ENCODE data around the gene PDE8B.

Gene PDE8B, protein sequence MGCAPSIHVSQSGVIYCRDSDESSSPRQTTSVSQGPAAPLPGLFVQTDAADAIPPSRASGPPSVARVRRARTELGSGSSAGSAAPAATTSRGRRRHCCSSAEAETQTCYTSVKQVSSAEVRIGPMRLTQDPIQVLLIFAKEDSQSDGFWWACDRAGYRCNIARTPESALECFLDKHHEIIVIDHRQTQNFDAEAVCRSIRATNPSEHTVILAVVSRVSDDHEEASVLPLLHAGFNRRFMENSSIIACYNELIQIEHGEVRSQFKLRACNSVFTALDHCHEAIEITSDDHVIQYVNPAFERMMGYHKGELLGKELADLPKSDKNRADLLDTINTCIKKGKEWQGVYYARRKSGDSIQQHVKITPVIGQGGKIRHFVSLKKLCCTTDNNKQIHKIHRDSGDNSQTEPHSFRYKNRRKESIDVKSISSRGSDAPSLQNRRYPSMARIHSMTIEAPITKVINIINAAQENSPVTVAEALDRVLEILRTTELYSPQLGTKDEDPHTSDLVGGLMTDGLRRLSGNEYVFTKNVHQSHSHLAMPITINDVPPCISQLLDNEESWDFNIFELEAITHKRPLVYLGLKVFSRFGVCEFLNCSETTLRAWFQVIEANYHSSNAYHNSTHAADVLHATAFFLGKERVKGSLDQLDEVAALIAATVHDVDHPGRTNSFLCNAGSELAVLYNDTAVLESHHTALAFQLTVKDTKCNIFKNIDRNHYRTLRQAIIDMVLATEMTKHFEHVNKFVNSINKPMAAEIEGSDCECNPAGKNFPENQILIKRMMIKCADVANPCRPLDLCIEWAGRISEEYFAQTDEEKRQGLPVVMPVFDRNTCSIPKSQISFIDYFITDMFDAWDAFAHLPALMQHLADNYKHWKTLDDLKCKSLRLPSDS

DNA sequence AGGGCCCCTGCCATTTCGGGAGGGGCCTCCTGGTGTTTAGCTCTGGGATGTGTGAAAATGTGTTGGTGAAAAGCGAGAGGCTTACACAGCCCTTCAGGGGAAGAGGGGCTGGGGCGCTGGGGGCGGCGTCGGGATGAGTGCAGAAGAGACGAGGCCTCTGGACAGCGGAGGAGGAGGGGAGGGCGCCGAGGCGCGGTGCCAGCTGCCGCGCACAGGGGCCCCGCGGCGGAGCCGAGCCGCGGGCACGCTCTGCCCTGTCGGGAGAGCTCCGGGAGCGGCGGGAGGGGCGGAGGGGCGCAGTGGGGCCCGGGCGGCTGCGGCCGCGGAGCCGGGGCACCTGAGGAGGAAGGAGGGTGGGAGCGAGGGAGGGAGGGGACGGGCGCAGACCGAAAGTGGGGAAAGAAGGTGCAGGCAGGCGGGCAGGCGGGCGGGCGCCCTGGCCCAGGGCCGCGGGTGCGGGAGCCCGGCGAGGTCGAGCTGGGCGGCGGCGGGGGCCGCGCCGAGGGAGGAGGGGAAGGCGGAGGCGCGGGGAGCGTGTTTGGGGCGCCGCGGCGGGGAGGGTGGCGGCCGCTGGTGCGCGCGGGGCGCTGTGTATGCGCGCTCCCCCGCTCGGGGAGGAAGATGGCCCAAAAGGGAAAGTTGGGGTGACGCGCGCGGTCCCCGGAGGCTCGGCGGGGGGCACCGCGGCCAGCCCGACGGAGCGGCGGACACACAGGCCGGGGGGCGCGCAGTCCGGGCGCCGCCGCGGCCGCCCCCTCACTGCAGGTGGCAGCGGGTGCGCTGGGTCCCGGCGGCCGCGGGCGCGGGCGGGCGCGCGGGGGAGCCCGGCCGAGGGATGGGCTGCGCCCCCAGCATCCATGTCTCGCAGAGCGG, at the start of gene PDE8B:
TSS of gene PDE8B (plus strand) at position 590 of the 873 bp plus-strand sequence. CDS start at position 836, 246 bp downstream.
- peak; percentile 15 for ATAC-seq
- no peak for DNase-seq

DNA sequence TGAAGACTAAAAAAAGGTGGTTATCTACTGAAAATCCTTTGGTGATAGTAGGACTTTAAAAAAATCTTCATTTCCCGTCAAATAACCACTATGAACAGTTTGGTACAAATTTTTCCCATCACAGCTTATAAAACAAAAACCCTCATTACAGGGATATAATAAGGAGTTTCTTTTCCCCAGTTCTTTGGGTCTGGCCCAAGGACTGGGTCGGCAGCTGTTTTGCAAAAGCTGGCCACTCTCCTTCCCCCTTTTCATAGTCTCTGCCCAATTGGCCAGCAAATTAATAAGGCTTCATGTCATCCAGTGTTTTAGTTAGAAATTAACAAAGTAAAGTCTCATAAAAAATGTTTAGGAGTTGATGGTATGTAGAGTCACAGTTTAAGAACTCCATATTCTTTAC, 47.0 kb upstream of the PDE8B start:
- ATAC-seq: no peak
- DNase-seq: no peak

DNA sequence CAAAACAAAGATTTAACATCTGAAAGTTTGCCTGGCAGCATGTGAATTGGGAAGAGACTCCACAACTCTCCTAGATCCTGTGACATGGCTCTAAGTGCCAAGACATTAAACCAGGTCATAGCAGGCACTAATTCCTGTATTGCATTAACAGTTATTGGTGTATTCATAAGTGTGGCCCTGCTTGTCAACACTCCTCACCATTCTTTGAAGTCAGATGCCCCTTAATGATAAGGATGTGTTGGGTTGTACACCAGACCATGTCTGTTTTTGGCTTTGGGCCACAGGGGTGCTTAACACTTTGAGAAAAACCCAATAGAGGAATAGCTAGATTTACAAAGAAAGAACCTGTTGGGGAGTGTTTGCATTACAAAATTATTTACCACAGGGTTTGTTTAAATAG, 43.4 kb upstream of the PDE8B start:
- no peak for DNase-seq
- no peak for ATAC-seq

DNA sequence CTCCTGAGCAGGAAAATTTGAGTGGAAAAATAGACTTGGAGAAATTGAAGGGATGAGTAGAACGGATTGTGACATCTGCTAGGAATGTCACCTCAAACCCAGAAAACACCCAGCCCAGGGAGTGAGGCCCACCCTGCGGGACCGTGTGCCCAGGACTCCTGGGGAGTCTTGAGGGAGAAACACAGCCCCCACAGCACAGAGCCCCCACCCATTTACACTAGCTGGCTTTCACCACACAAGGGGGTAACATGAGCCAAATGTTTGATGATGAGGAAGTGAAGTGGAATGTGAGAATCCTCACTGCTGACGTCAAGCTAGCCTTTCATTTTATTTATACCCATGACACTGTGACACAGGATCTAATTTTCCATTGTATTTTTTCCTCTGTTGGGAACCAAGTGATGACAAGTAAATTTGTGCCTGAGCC, 42.8 kb upstream of the PDE8B start:
- ATAC-seq (no peak), DNase-seq (no peak)

DNA sequence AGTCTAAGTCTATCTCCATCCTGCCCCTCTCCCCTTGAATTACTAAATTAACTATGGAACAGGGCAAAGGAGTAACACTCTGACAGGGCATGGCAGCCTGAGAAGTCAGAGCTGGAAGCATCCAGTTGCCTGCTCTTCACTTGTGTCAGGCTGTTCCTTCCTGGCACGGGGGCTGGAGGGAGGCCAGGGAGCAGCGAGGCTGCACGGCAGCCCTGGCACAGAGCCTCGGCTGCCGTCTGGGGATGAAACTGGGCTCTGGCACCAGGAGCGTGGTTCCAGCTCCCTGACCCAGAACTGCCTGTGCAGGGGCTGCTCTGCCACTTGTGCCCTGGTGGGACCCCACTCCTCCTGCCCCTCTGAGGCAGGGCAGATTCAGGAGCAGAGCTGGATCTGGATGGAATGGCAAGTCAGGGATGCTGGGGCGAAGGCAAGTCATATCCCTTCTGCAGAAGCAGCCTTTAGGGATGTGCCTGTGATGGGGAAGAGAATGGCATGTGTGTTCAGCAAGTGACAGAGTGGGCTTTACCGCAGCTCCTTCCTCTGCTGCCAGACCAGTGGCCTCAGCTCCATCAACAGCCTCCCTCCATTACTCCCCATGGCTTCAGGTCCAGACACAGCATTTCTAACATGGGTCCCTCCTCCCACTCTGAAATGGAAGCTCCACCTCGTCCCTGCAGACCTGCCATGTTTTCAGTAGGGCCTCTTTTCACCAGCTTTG, 42.2 kb upstream of the PDE8B start:
- DNase-seq (no peak), ATAC-seq (no peak)

DNA sequence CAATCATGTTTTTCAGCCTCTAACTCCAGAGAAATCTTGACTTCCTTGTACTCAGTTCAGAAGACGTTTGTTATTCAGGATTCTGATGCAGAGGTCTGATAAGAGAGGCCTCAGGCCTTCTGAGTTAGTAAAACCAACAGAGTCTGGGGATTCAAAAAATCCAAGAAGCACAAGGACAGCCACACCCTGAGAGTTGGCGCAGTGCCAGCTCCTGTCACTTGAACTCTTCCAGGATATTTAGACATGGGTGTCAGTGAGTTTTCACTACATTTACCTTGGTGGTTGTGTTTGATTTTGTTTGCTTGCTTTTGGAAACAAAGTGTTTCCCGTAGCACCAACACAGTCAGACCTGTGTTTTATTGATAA, 41.6 kb upstream of the PDE8B start:
- ATAC-seq (no peak), DNase-seq (no peak)

DNA sequence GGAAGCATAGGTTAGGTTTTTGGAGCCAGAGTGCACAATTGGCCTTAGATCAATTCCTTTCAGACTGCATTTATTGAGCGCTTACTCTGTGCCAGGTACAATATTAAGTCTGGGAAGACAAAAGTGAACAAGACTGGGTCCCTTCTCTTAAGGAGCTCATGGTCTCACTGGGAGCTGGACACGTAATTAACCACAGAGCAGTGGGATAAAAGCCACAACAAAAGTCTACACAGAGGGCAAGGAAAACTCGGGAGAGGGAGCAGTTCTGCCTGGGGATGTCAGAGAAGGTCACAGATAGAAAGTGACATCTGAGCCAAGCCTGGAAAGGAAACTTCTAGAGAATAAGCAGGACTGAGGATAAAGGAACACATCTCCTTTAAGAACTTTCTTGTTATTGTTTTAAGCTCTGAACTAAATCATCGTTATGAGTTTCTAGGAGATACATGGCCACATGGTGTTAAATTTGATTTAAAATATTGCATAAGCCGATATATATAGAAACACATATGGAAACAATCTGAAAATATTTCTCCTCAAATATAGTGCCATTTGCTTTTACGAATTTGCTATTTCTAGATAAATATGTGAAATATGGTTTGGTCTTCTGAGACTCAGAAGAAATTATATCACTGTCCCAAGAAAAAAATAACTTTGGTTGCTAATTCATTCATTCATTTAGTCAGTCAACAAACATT, 40.1 kb upstream of the PDE8B start:
- ATAC-seq (no peak), DNase-seq (no peak)

DNA sequence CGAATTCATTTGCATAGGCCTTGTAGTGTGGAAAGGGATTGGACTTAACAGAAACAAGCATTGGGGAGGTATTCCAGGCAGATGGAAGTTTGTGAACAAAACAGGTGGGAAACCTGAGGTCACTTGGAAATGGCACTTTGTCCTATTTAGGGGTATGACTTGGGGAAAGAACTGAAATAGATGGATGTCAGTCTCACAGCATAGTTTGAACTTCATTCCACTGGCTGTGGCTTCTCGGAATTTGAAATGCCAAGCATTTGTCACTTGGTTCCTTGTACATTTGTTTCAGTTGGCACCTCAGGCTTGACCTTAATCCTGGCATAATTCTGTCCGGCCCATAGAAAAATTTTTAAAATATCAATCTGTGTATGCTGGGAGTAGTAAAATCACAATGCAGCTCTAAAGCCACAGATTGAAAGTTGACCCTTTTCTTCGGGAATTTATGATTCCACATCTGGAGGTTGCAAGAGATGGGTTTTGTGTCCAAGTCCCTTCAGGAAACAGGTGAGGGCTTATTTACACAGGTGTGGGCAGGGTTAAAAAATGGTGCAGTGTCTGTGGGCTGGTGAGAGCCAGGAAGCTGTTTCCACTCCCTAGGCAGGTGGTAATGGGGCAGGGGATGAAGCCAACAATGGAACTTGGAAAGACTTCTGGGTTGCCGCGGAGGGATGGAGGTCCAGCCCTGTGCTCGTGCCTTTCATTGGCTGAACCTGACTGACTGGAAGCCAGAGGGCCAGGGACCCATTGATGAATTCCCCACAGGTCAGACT, 39.2 kb upstream of the PDE8B start:
- ATAC-seq: no peak
- DNase-seq: no peak

DNA sequence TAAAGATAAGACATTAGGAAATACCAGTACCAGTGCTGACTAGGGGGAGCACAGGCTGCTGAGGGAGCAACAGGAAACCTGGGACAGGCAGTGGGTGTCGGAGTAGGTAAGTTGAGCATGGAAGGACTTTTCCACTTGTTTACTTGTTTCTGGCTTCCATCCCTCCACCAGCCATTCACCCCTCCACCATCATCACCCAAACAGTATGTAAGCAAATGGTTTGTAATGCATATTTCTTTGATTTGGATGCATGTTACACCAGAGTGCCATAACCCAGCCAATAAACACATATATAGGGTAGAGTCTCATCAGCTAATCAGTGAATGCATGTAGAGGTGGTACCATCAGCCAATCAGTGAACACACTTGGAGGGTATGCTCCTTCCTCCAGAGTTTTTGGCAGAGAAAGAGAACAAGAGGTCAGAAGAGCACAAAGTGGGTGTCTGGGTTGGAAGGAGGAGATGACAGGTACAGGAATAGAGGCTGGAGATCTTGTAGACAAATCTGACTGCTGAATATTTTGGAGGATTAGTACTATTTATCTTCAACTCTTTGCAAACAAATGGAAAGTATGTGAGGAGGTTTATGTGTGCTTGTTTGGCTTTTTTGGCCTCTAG, 37.7 kb upstream of the PDE8B start:
- DNase-seq (no peak), ATAC-seq (no peak)

DNA sequence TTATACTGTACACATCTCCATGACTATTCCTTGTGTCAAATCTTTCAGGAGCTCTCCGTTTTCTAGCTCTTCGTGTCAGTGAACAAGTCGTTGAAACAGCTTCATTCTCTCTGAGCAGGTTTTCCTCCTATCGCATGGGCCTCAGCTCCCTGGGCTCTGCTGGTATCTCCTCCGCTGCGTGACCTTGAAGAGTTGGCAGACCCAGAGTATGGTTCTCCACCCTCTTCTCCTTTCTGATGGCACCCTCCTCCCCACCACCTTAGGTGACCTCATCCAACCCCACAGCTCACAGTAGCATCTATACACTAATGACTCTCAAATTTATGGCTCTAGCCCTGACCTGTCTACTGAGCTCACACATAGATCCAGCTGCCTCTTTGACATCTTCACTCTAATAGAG, 36.0 kb upstream of the PDE8B start:
- DNase-seq (no peak), ATAC-seq (no peak)

DNA sequence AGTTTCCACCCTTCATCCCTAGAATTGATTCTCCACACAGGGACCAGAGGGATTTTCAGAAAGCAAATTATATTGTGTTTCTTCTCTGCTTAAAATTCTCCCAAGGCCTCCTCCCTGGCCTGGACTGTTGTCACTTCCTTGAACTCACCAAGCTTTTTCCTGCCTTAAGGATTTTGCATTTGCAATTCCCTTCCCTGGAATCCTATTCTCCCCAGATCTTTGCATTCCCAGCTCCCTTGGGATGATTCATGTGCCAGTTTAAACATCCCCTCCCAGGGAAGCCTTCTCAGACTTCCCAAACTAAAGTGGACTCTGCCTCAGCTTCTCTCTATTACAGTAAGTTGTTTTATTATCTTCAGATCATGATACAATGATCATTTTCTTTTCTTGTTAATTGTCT, 35.2 kb upstream of the PDE8B start:
- ATAC-seq: no peak
- DNase-seq: no peak

DNA sequence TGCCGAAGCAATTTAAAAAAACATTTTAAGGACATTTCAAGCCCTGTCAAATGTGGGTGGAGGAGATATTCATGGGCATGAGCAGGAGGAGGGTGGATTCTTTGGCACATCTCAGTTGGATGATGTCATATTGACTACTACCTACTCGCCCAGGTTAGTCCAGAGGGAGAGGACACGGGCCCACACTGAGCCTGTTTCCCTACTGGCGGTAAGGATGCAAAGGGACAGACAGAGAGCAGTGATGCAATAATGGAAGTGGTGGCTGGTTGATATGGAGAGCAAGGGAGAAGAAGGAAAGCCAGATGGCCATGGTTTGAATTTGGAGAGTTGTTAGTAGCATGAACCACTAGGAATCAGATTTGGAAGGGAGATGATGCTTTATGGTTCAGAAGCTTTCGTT, 34.1 kb upstream of the PDE8B start:
- DNase-seq: no peak
- no peak for ATAC-seq

DNA sequence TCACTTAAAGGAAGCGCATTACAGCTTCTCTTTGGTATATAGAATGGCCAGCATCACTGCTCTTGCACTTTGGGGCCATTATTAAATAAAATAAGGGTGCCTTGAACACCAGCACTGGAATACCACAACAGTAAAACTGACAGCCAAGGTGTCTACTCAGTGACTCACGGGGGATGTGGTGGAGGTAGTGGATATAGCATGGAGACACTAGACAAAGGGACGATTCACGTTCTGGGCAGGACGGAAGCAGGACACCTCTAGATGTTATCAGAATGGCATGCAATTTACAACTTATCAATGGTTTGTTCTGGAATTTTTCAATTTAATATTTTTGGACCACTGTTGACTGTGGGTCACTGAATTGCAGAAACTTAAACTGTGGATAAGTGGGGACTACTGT, 32.9 kb upstream of the PDE8B start:
- DNase-seq: no peak
- no peak for ATAC-seq

DNA sequence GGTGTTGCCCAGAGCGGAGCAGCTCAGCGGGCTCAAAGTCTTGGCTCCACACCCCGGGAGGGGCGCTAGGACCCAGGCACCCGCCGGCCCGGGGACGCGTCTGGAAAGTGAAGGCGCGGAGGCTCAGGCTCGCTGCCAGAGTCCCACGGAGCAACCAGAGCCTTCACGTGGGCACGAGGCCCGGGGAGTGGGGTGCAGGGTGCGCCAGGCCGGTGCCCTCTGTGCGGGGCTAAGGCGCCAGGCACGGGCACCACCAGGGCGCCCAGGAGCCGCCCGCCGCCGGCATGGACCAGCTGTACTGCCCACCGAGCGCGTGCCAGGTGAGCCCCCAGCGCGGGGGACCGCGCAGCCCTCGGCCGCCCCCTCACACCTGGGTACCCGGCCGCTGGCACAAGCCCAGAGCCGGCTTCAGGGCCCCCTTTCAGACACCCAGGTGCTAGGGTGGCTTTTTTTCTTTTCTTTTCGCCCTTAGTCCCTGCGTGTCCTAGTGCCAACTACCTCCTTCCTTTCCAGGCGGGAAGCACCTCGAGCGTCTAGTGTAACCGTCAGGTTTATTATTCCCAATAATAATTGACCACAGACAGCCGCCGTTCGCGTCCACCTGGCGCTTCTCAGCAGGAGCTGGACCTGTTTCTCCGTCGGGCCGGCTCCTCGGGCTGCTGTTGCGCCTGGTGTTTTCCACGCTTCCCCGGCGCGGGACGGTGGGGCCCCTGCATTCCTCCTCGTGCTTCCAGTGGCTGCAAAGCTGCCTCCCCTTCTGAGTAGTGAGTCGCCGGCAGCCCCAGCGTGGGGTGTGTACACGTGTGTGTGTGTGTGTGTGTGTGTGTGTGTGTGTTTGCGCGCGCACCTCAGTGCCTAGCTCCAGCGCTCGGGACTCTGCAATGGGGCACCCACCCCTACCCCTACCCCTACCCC, 30.1 kb upstream of the PDE8B start:
- DNase-seq: no peak
- ATAC-seq: peak; percentile 32

DNA sequence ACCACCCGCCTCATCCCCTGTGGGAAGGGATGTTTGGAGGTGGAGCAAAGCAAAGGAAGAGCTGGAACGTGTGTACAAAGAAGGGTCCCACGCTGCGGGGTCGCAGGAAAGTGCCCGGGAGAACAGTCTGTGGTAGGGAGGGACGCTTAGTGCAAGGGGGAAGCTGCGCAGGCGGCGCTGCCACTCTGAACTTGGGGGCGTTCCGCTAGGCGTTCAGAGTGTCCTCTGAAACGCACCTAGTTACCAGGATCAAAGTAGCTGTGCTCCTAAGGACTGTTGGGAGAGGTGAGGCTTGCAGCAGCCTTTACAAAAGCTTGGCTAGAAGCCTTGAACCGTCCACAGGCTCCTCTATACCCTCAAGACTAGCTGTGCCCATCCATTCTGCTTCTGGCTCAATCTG, 29.3 kb upstream of the PDE8B start:
- no peak for DNase-seq
- ATAC-seq: no peak

DNA sequence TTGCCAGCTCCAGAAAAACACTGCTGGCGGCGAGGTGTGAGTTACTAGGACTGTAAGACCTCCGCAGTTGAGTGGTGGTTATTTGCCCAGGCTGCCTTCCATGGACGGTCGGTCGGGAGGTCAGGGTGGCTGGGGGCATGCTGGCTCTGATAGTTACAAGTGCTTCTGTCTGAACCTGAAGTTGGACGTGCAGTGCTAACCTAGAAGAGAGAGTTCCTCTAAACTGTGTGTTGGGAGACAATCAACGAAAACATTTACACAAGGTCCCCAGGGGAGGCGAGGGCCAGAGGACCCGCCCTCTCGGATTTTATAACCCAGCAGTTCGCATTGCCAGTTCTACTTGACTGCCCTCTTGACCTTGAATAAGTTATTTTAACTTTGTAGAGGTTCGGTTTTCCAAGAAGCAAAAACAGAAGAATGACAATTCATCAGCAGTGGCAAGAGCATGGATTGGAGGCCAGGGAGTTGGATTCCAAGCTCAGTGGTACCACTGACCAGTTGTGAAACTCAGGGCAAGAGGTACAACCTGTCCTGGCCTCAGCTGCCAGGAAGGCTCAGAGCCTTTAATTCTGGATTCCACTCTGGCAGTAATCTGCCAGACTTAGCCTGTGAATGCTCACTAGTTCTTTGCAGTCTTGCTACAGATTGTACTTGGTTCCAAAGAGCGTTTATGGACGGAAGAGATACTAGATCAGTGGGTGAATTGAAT, 28.7 kb upstream of the PDE8B start:
- no peak for DNase-seq
- ATAC-seq: no peak

DNA sequence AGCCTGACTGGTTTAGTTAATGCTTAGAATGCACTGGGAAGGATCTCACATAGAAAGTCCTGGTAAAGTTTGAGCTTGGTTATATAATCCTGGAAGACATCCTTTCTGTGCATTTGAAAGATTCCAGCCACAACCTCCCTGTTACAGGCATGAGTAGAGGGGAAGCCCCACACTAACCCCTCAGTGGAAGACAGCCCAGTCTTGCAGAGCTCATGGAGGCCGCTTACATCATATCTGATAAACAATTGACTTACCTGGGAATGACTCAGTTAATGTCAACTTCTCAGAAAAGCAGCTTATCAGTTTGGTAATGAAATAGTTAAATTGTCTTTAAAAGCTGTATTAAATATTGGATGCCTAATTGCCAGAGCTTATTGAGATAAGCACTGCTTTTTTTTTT, 28.1 kb upstream of the PDE8B start:
- no peak for DNase-seq
- ATAC-seq: no peak

Measured in stimulated activated naive CD8-positive, alpha-beta T cell treated with anti-CD3 and anti-CD28 coated beads, Interleukin-15, Interleukin-2, amounts not matched to agents 100 U/mL and 50 U/mL, for 24 hours (primary cell).